ENCODE measurements around the gene IMPA2.

DNA sequence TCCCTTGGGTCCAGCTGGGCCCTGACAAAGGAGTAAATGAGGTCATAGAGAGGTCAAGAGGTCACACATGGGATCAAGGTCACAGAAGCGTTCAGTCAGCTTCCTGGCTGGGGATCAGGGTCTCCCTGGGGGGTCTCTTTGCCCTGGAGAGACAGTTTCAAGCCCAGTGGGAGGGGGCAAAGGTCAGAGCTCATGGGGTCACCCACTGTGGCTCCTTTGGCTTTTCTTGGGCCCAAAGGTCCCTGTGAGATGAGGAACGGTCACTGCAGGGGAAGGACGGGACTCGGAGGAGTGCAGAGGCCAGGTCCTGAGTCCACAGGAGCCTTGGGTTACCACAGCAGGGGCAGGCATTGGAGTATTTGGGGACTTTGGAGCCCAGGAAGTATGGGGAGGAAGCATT is 81.7 kb downstream of the IMPA2 start:
- TF ChIP-seq SIX5 (IDR thresholded peaks at IDR 0.05; ENCODE audit: low read depth, low read length, severe bottlenecking) (no peak), FOXK2 (IDR thresholded peaks at IDR 0.05) (no peak), CHD2 (IDR thresholded peaks at IDR 0.05; ENCODE audit: borderline replicate concordance, low read depth, low read length) (no peak), NFXL1 (IDR thresholded peaks at IDR 0.05; ENCODE audit: borderline replicate concordance) (no peak), SMC3 (IDR thresholded peaks at IDR 0.05; ENCODE audit: borderline replicate concordance, low read length) (no peak), STAT3 (IDR thresholded peaks at IDR 0.05; ENCODE audit: low read depth, low read length) (no peak), RBBP5 (conservative IDR thresholded peaks at IDR 0.05) (no peak), YY1 (IDR thresholded peaks at IDR 0.05; ENCODE audit: low read depth, low read length) (no peak), ZNF24 (IDR thresholded peaks at IDR 0.05) (no peak), ETV6 (conservative IDR thresholded peaks at IDR 0.05 in 1 of 2, IDR thresholded peaks at IDR 0.05 in 1 of 2; ENCODE audit: borderline replicate concordance in 1 of 2, low read depth in 1 of 2) (no peak), NR2C2 (IDR thresholded peaks at IDR 0.05; ENCODE audit: borderline replicate concordance, control insufficient read depth, insufficient read length, low read depth) (no peak)
- TF ChIP-seq, protein P1, sequence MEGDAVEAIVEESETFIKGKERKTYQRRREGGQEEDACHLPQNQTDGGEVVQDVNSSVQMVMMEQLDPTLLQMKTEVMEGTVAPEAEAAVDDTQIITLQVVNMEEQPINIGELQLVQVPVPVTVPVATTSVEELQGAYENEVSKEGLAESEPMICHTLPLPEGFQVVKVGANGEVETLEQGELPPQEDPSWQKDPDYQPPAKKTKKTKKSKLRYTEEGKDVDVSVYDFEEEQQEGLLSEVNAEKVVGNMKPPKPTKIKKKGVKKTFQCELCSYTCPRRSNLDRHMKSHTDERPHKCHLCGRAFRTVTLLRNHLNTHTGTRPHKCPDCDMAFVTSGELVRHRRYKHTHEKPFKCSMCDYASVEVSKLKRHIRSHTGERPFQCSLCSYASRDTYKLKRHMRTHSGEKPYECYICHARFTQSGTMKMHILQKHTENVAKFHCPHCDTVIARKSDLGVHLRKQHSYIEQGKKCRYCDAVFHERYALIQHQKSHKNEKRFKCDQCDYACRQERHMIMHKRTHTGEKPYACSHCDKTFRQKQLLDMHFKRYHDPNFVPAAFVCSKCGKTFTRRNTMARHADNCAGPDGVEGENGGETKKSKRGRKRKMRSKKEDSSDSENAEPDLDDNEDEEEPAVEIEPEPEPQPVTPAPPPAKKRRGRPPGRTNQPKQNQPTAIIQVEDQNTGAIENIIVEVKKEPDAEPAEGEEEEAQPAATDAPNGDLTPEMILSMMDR (IDR thresholded peaks at IDR 0.05 in 2 of 3, conservative IDR thresholded peaks at IDR 0.05 in 1 of 3; ENCODE audit: control insufficient read depth in 2 of 3, extremely low read depth in 1 of 3, insufficient read depth in 1 of 3, low read depth in 3 of 3, low read length in 3 of 3) = no peak

All from GM12878 (cell line).